Peyer's patch (tissue), 4 donors: ENCODE results near the gene CCDC83.
"Not testable (repeated sequence)": the region's sequence is repeated elsewhere in the genome, so short reads cannot be mapped to it uniquely, and the experiment has no call there.

Experiments
- CTCF ChIP-seq, 6 experiments: fragments of 450-650 bp in 4 of 6; fragments of 200-600 bp in 2 of 6; sonication (generic) in 1 of 6; IDR thresholded peaks; one replicate each; pipeline ENCODE4 v1.5.1; 2017 to 2019; ENCODE audit warnings: antibody characterized with exemption in 6 of 6, mild to moderate bottlenecking in 3 of 6, moderate library complexity in 1 of 6
- POLR2A ChIP-seq, 2 donors: fragments of 450-650 bp; IDR thresholded peaks; one replicate each; pipeline ENCODE4 v1.5.1; 2017; ENCODE audit warnings: antibody characterized with exemption in 2 of 2, mild to moderate bottlenecking in 2 of 2, moderate library complexity in 2 of 2

GRCh38 chr11:85952108-85952485, 96.9 kb downstream of the CCDC83 start:
- TF ChIP-seq CTCF, POLR2A (IDR thresholded peaks at IDR 0.05): not testable (repeated sequence)
